Thyroid gland (tissue), 4 donors: Measurements from ENCODE around the gene FXYD7. TPM values are rescaled to one million over a fixed set of nuclear protein-coding genes. Genes with fewer than 3 reads are reported as not detected.

Experiments
- DNase-seq, 2 donors: peaks; one replicate each; pipeline ENCODE4 v3.0.0-alpha.2; 2019
- H3K27ac ChIP-seq, 3 donors: fragments of 200-600 bp; sonication (generic); 1 replicate in 2 of 3; 2 replicates in 1 of 3; pipeline ENCODE4 v1.5.1; 2016 to 2019; ENCODE audit warnings: mild to moderate bottlenecking in 1 of 3, moderate library complexity in 1 of 3
- H3K27me3 ChIP-seq: fragments of 200-600 bp; sonication (generic); one replicate; pipeline ENCODE4 v1.5.1; 2019
- H3K36me3 ChIP-seq, 2 donors: fragments of 200-600 bp; sonication (generic); one replicate each; pipeline ENCODE4 v1.5.1; 2016 to 2019
- H3K4me1 ChIP-seq, 2 donors: fragments of 200-600 bp; sonication (generic); one replicate each; pipeline ENCODE4 v1.5.1; 2017 to 2019
- H3K4me3 ChIP-seq, 3 donors: fragments of 200-600 bp; sonication (generic); replicated peaks in 1 of 3; 1 replicate in 2 of 3; 2 replicates in 1 of 3; pipeline ENCODE4 v1.5.1; 2016; ENCODE audit warnings: mild to moderate bottlenecking in 1 of 3
- H3K9me3 ChIP-seq: fragments of 200-600 bp; sonication (generic); one replicate; pipeline ENCODE4 v1.5.1; 2017
- CTCF ChIP-seq, 6 experiments: fragments of 200-600 bp in 3 of 6; fragments of 450-650 bp in 3 of 6; sonication (generic) in 3 of 6; IDR thresholded peaks; one replicate each; pipeline ENCODE4 v1.5.1; 2016 to 2019; ENCODE audit warnings: antibody characterized with exemption in 6 of 6, mild to moderate bottlenecking in 2 of 6, inconsistent platforms in 1 of 6, moderate library complexity in 1 of 6
- POLR2A ChIP-seq, 2 donors: fragments of 450-650 bp; IDR thresholded peaks; one replicate each; pipeline ENCODE4 v1.6.1; 2017; ENCODE audit warnings: antibody characterized with exemption in 2 of 2, mild to moderate bottlenecking in 2 of 2, moderate library complexity in 1 of 2
- WGBS, 2 donors: methylation state at CpG; one replicate each; pipeline ENCODE4 v1.1.5; 2017; 5-methylcytosine and 5-hydroxymethylcytosine counted together
- intact Hi-C: fragments of 100-400 bp; cut with DNase I; formaldehyde crosslinking; loops from one replicate; pipeline ENCODE4 v1.15.1; 2023
- total RNA-seq, 4 donors: library from RNA; depleted of rRNA; stranded (reverse); fragments of >200 nt; gene quantifications; one replicate each; pipeline ENCODE4 v1.2.3, GENCODE V29; 2016

The FXYD7 gene
- total RNA-seq, 4 donors from 2014 or later = 1.6 TPM; not detected in 3

- no peak overlapping the region for H3K27ac ChIP-seq
- H3K4me1 ChIP-seq = no peaks in the 10 kb centered on the region
- intact Hi-C loops = no loop called here
- no peak overlapping the region for H3K4me3 ChIP-seq
- no peak for DNase-seq
- WGBS, 2 donors = 80 to 88% methylated on average over 5 of the region's 5 CpGs
- TF ChIP-seq POLR2A (IDR thresholded peaks at IDR 0.05) (no peak), CTCF (IDR thresholded peaks at IDR 0.05) (no peak)
- H3K36me3 ChIP-seq = peaks cover 4 to 6% of the 10 kb centered on the region in 2 donors
- H3K27me3 ChIP-seq = no peaks in the 10 kb centered on the region
- H3K9me3 ChIP-seq = no peaks in the 10 kb centered on the region
These were observed 24.4 kb downstream of the FXYD7 start for GRCh38 chr19:35167251-35168119.

DNA sequence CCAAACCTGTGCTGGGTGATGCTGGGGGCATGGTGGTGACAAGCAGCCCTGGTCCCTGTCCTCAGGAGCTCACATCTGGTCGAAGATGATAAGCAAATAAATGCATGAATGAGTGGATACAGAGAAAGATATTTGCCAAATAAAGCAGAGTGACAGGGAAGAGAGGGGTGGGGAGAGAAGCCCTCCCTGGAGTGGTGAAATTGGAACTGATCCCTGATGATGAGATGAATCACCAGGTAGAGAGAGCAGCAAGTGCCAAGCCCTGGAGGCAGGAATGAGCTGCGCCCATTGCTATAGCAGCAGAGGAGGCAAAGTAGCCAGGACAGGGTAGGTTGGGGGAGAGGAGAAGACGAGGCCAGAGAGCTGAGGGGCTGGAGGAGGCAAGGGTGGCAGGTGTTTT, 25.1 kb downstream of the FXYD7 start:
- Histone ChIP-seq H3K36me3 (peaks cover 4 to 6% of the 10 kb centered on the region in 2 donors), H3K27ac (no peak overlapping the region), H3K4me3 (no peak overlapping the region), H3K9me3 (no peaks in the 10 kb centered on the region), H3K27me3 (no peaks in the 10 kb centered on the region), H3K4me1 (no peaks in the 10 kb centered on the region)
- 75 to 87% methylated on average over 3 of the region's 3 CpGs for WGBS, 2 donors
- intact Hi-C loops = no loop called here
- DNase-seq = no peak
- TF ChIP-seq POLR2A (IDR thresholded peaks at IDR 0.05) (no peak), CTCF (IDR thresholded peaks at IDR 0.05) (no peak)

- Histone ChIP-seq H3K4me3 (no peak overlapping the region), H3K36me3 (peaks cover 0 to 6% of the 10 kb centered on the region in 2 donors), H3K9me3 (no peaks in the 10 kb centered on the region), H3K27me3 (no peaks in the 10 kb centered on the region), H3K4me1 (no peaks in the 10 kb centered on the region), H3K27ac (no peak overlapping the region)
- TF ChIP-seq CTCF (IDR thresholded peaks at IDR 0.05) = no peak
- no peak for TF ChIP-seq POLR2A (IDR thresholded peaks at IDR 0.05)
- WGBS, 2 donors = 80 to 86% methylated on average over 15 to 18 of the region's 18 CpGs
- intact Hi-C loops = no loop called here
- no peak for DNase-seq
These were observed 26.4 kb downstream of the FXYD7 start for GRCh38 chr19:35169221-35169995.

GRCh38 chr19:35170359-35171061, 27.5 kb downstream of the FXYD7 start:
- Histone ChIP-seq H3K36me3 (peaks cover 0 to 6% of the 10 kb centered on the region in 2 donors), H3K4me3 (no peak overlapping the region), H3K27ac (no peak overlapping the region), H3K27me3 (no peaks in the 10 kb centered on the region), H3K4me1 (no peaks in the 10 kb centered on the region), H3K9me3 (no peaks in the 10 kb centered on the region)
- intact Hi-C loops = no loop called here
- no peak for TF ChIP-seq CTCF (IDR thresholded peaks at IDR 0.05)
- no peak for TF ChIP-seq POLR2A (IDR thresholded peaks at IDR 0.05)
- WGBS, 2 donors = 74 to 79% methylated on average over 6 of the region's 7 CpGs
- DNase-seq = no peak
